Forelimb muscle (tissue), 1 donor: ENCODE data around the gene PRRT3. TPM values are rescaled to one million over a fixed set of nuclear protein-coding genes. Genes with fewer than 3 reads are reported as not detected.
"Not testable (repeated sequence)": the region's sequence is repeated elsewhere in the genome, so short reads cannot be mapped to it uniquely, and the experiment has no call there.

ENCODE experiments used
- DNase-seq: peaks from one replicate; pipeline ENCODE4 v3.0.0-alpha.2; 2013; ENCODE audit warnings: low read depth
- polyA plus RNA-seq: library from polyadenylated mRNA; unstranded; fragments of 120-200 nt; gene quantifications from one replicate; pipeline ENCODE4 v1.2.1, GENCODE V29; 2013; ENCODE audit not compliant: insufficient read length

Gene PRRT3
- polyA plus RNA-seq, 1 donor: 2.3 TPM

- DNase-seq: no peak
These were observed 4.9 kb downstream of the PRRT3 start for GRCh38 chr3:9947025-9947995.

DNA sequence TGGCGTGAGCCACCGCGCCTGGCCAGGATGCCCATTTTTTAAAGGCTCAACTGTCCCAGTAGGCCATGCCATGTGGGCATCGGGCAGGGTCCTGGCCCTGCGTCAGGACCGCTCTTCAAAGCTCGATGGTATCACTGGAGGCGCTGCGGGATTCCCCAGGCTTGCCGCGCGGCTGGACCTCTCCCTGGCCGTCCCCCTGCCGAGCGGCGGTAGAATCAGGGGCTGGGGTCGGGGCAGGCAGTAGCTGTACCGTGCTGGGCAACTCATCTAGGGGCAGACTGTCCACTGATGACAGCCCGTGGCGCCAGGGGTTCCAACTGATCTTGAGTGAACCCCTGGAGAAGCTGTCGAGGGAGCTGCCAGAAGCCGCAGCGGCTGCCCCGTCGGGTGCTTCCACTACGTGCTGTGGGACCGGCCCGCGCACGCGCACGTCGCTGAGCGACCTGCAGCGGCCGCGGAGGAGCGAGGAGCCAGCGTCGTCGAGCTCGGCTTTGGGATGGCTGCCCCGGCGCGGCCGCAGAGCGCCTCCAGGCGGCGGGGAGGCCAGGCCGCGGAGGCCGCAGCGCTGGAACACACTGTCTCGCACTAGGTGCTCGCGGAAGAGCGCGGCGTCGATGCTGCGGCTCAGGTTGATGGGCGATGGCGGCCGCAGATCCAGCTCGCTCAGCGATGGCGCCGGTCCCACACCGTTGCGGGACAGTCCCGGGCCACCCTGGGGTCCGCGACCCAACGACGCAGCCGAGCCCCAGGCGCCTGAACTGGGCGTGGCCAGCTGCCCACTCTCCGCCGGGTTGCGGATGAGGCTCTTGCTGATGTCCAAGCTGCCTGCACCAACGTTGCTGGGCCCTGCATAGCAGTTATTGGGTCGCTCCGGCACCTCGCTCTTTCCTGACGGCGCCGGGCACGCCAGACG lies 5.8 kb downstream of the PRRT3 start:
- DNase-seq: peak; percentile 80

DNA sequence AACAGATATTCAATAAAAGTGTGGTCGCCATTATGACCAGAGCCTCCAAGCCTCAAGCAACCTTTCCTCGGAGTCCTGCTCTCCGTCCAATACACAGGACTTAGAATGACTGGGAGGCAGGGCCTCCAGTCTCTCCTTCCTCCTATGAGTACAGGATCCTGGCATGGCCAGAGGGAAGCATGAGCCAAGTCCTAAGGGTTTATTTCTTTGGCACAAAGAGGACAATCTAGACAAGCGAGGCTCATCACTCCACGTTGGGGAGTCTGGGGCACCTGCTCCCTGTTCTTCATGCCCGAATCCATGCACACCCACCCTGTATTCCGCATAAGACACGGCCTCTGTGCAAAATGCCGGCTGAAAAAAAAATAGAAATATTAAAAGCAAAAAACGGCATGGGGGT lies 6.8 kb downstream of the PRRT3 start:
- no peak for DNase-seq

GRCh38 chr3:9944271-9944670 lies 7.9 kb downstream of the PRRT3 start:
- DNase-seq: no peak

DNA sequence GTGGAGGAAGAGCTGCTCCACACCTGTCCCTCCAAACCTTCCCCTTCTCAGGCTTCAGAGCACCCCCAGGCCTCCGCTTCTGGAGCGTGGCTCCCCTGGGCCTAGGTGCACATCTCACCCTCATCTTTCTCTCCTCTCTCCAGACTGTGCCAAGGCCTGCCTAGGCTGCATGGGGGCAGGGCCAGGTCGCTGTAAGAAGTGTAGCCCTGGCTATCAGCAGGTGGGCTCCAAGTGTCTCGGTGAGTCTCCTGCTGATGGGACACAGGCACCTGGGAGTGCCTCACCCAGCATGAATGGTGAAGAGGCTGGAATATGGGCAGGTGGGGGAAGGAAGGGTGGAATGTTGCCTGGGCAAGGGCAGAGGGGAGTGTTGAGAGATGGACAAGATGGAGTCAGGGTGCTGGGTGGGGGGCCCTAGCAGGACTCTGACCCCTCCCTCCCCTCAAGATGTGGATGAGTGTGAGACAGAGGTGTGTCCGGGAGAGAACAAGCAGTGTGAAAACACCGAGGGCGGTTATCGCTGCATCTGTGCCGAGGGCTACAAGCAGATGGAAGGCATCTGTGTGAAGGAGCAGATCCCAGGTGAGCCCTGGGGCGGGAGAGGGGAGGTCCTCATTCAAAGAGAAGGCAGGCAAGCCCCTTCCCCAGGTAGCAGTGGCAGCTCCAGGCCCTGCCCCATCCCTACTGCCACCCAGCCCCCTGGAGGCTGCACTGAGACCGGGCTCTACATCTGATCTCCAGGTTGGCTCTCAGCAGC lies 9.1 kb downstream of the PRRT3 start:
- DNase-seq: no peak

- no peak for DNase-seq
These were observed 10.0 kb downstream of the PRRT3 start for GRCh38 chr3:9942164-9942563.

- no peak for DNase-seq
These were observed 11.5 kb downstream of the PRRT3 start for GRCh38 chr3:9940746-9941145.

DNA sequence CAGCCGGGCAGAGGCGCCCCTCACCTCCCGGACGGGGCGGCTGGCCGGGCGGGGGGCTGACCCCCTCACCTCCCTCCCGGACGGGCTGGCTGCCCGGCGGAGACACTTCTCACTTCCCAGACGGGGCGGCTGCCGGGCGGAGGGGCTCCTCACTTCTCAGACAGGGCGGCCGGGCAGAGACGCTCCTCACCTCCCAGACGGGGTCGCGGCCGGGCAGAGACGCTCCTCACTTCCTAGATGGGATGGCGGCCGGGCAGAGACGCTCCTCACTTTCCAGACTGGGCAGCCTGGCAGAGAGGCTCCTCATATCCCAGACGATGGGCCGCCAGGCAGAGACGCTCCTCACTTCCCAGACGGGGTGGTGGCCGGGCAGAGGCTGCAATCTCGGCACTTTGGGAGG lies 12.3 kb downstream of the PRRT3 start:
- DNase-seq: not testable (repeated sequence)

GRCh38 chr3:9938966-9939365 lies 13.2 kb downstream of the PRRT3 start:
- DNase-seq: no peak

DNA sequence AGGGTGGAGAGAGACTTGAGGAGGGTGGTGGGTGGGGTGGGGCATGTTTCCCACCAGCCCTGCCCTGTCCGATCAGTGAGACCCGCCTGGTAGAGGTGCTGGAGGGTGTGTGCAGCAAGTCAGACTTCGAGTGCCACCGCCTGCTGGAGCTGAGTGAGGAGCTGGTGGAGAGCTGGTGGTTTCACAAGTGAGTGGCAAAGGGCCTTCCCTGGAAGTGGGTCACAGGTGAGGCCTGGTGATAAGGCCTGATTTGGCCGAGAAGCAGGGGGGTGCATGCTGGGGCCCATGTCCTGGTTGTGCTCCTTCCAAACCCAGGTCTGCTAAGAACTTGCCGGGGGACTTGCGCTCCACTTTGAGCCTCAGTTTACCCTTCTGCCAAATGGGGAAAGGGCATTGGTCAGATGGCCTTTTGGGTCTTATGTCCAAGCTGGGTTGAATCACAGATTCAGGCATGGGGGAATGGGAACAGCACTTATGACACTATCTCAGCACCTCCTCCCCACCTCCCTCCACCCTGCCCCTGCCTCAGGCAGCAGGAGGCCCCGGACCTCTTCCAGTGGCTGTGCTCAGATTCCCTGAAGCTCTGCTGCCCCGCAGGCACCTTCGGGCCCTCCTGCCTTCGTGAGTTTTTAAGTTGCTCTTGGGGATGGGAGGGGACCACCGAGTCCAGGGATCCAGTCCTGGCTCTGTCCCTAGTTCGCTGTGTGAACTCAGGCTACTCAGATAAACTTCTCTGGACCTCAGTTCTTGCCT lies 14.5 kb downstream of the PRRT3 start:
- DNase-seq: no peak

- no peak for DNase-seq
These were observed 16.2 kb downstream of the PRRT3 start for GRCh38 chr3:9935966-9936510.

DNA sequence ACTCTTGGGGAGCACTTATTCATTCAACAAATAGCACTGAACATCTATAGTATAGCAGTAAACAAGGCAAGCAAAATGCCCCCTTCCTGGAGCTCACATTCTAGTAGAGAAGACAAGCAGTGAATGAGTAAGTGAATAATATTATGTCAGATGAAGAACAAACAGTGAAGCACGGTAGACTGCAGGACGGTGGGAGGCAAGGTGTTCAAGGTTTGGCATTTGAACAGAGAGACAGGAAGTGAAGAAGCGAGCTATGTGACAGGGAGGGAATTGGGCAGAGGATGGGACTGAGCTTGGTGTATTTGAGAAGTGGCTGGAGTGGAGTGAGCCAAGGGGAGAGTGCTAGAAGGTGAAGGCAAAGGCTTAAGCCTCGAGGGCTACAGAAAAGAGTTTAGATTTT lies 17.2 kb downstream of the PRRT3 start:
- no peak for DNase-seq

GRCh38 chr3:9934235-9934621 lies 18.0 kb downstream of the PRRT3 start:
- no peak for DNase-seq

GRCh38 chr3:9933561-9934234 lies 18.5 kb downstream of the PRRT3 start, which contains the start of gene CRELD1:
Gene CRELD1 (plus strand): TSS chr3:9933834. CDS start chr3:9934439, 605 bp downstream.
- peak; percentile 74 for DNase-seq

DNA sequence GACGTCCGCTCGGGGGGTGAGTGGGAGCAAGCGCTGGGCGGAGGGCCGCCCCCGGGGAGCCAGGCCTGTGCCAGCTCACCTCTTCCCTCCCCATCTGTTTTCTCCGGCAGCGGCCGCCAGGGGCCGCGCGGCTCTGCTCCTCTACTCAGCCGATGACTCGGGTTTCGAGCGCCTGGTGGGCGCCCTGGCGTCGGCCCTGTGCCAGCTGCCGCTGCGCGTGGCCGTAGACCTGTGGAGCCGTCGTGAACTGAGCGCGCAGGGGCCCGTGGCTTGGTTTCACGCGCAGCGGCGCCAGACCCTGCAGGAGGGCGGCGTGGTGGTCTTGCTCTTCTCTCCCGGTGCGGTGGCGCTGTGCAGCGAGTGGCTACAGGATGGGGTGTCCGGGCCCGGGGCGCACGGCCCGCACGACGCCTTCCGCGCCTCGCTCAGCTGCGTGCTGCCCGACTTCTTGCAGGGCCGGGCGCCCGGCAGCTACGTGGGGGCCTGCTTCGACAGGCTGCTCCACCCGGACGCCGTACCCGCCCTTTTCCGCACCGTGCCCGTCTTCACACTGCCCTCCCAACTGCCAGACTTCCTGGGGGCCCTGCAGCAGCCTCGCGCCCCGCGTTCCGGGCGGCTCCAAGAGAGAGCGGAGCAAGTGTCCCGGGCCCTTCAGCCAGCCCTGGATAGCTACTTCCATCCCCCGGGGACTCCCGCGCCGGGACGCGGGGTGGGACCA lies 19.2 kb downstream of the PRRT3 start:
- DNase-seq: no peak

GRCh38 chr3:9932535-9932842 lies 19.7 kb downstream of the PRRT3 start:
- no peak for DNase-seq

DNA sequence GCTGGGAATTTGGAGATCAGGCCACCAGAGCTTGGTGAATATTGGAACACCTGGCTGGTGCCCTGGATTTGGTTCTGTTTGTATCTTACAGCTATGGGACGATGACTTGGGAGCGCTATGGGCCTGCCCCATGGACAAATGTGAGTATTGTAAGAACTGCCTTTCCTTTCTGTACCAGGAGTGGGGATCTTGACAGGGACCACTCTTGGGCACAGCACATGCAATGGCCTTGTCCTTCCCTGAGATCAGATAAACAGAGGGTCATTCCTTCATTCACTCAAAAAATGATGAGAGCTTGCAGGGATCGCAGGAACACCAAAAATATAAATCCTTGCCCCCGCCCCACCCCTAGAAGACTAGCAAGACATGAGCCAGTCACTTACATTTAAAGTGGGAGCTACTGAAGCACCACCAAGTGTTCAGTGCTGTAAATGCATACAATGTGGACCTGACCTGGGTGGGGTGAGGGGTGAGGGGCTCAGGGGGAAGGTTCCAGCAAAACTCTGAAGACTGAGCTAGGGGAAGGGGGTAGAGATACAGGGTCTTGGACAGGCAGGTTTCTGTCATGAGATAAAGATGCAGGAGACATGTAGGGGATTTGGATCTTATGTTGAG lies 21.3 kb downstream of the PRRT3 start:
- DNase-seq: no peak

DNA sequence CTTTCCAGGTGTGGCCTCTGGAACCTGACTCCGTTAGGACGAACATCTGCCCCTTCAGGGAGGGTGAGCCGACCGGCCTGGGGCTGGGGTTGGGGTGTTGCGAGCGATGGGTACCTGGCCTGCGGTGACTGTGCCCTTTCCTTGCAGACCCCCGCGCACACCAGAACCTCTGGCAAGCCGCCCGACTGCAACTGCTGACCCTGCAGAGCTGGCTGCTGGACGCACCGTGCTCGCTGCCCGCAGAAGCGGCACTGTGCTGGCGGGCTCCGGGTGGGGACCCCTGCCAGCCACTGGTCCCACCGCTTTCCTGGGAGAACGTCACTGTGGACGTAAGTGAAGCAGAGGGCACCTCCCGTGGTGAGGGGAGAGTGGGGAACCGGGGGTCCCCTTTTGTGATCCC lies 24.1 kb downstream of the PRRT3 start:
- DNase-seq: no peak
